Thyroid gland (tissue), 4 donors: ENCODE results near the gene MRPS27.

Experiments used
- POLR2A ChIP-seq, 2 donors: fragments of 450-650 bp; IDR thresholded peaks; one replicate each; pipeline ENCODE4 v1.6.1; 2017; ENCODE audit warnings: antibody characterized with exemption in 2 of 2, mild to moderate bottlenecking in 2 of 2, moderate library complexity in 1 of 2
- TF ChIP-seq, protein P1 (sequence below), 6 experiments: fragments of 200-600 bp in 3 of 6; fragments of 450-650 bp in 3 of 6; sonication (generic) in 3 of 6; IDR thresholded peaks; one replicate each; pipeline ENCODE4 v1.5.1; 2016 to 2019; ENCODE audit warnings: antibody characterized with exemption in 6 of 6, mild to moderate bottlenecking in 2 of 6, inconsistent platforms in 1 of 6, moderate library complexity in 1 of 6

DNA sequence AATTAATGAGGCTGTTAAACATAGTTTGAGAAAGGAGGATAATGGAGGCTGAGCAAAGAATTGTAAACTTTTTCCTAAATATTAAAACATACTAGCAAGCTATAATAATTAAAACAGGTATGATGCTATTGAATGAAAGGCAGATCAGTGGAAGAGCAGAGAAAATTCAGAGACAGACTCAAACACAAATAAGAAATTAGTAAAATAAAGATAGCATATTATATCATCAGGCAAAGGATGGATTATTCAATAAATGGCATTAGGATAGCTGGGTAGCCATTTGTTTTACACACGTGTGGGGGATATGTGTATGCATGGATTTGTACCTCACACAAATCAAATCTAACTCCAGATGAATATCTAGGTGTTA, 50.6 kb downstream of the MRPS27 start:
- TF ChIP-seq, protein P1, sequence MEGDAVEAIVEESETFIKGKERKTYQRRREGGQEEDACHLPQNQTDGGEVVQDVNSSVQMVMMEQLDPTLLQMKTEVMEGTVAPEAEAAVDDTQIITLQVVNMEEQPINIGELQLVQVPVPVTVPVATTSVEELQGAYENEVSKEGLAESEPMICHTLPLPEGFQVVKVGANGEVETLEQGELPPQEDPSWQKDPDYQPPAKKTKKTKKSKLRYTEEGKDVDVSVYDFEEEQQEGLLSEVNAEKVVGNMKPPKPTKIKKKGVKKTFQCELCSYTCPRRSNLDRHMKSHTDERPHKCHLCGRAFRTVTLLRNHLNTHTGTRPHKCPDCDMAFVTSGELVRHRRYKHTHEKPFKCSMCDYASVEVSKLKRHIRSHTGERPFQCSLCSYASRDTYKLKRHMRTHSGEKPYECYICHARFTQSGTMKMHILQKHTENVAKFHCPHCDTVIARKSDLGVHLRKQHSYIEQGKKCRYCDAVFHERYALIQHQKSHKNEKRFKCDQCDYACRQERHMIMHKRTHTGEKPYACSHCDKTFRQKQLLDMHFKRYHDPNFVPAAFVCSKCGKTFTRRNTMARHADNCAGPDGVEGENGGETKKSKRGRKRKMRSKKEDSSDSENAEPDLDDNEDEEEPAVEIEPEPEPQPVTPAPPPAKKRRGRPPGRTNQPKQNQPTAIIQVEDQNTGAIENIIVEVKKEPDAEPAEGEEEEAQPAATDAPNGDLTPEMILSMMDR (IDR thresholded peaks at IDR 0.05) = no peak
- TF ChIP-seq POLR2A (IDR thresholded peaks at IDR 0.05) = no peak
